HL-60 (cell line): ENCODE data around the gene NUCB1.

ENCODE experiments used
- DNase-seq, 2 experiments: peaks; one replicate each; pipeline ENCODE4 v3.0.0-alpha.2; 2010 to 2020; ENCODE audit warnings: low read depth in 1 of 2, low spot score in 1 of 2
- H3K27ac ChIP-seq: fragments of 250-450 bp; sonication (Bioruptor Pico); replicated peaks from 2 replicates; pipeline ENCODE4 v1.5.1; 2020; ENCODE audit warnings: mild to moderate bottlenecking, moderate library complexity
- H3K27me3 ChIP-seq: fragments of 250-450 bp; sonication (Bioruptor Pico); 2 replicates; pipeline ENCODE4 v1.5.1; 2021; ENCODE audit warnings: mild to moderate bottlenecking, moderate library complexity; ENCODE audit not compliant: insufficient read depth, poor library complexity, severe bottlenecking
- H3K4me3 ChIP-seq: replicated peaks from 2 replicates; pipeline ENCODE4 v1.5.1; 2011; ENCODE audit warnings: mild to moderate bottlenecking, control low read depth, low read length; ENCODE audit not compliant: insufficient read depth
- CTCF ChIP-seq: IDR thresholded peaks from one replicate; pipeline ENCODE4 v1.5.1; 2011; ENCODE audit warnings: low read length, control low read depth, inconsistent platforms; ENCODE audit not compliant: insufficient read depth
- GABPA ChIP-seq: IDR thresholded peaks from 2 replicates; pipeline ENCODE4 v1.6.1; 2012; ENCODE audit warnings: low read depth
- POLR2AphosphoS5 ChIP-seq: IDR thresholded peaks from 2 replicates; pipeline ENCODE4 v1.6.1; 2012; ENCODE audit warnings: low read depth
- REST ChIP-seq: IDR thresholded peaks from 2 replicates; pipeline ENCODE4 v1.6.1; 2012; ENCODE audit warnings: low read depth; ENCODE audit not compliant: insufficient replicate concordance
- SPI1 ChIP-seq: IDR thresholded peaks from 2 replicates; pipeline ENCODE4 v1.6.1; 2012; ENCODE audit warnings: low read depth, mild to moderate bottlenecking, borderline replicate concordance

Gene NUCB1

GRCh38 chr19:48935864-48936263 is 35.8 kb downstream of the NUCB1 start:
- Histone ChIP-seq H3K27ac (no peak overlapping the region), H3K27me3 (peaks cover 18% of the 10 kb centered on the region), H3K4me3 (no peak overlapping the region)
- TF ChIP-seq SPI1 (no peak), CTCF (no peak), POLR2AphosphoS5 (no peak), GABPA (no peak), REST (no peak)
- DNase-seq = no peak

GRCh38 chr19:48938256-48938655 is 38.1 kb downstream of the NUCB1 start:
- Histone ChIP-seq H3K27me3 (peaks cover 13% of the 10 kb centered on the region), H3K4me3 (no peak overlapping the region), H3K27ac (no peak overlapping the region)
- no peak for TF ChIP-seq REST
- no peak for TF ChIP-seq CTCF
- no peak for DNase-seq

- H3K4me3 ChIP-seq = no peak overlapping the region
- TF ChIP-seq REST (no peak), CTCF (no peak), POLR2AphosphoS5 (no peak), GABPA (no peak), SPI1 (no peak)
- DNase-seq = no peak
- H3K27me3 ChIP-seq = no peaks in the 10 kb centered on the region
- H3K27ac ChIP-seq = no peak overlapping the region
Measured at GRCh38 chr19:48940902-48941301, 40.8 kb downstream of the NUCB1 start.
